AG04449 (cell line): ENCODE measurements around the gene RALGPS1.
"Not testable (repeated sequence)": the region's sequence is repeated elsewhere in the genome, so short reads cannot be mapped to it uniquely, and the experiment has no call there.

Source experiments
- CTCF ChIA-PET: fragments of 350-600 bp; formaldehyde crosslinking; extraction: SDS; loops from one replicate; lab custom pipeline; 2021; ENCODE audit warnings: antibody characterized with exemption; lab: Yijun Ruan, JAX
- POLR2A ChIA-PET: fragments of 400-600, 350-600 bp; formaldehyde crosslinking; extraction: SDS; loops from one replicate; lab custom pipeline; 2020; ENCODE audit warnings: antibody characterized with exemption, inconsistent platforms; lab: Yijun Ruan, JAX
- DNase-seq: peaks from one replicate; pipeline ENCODE4 v3.0.0-alpha.2; 2010; ENCODE audit warnings: low read depth, low spot score
- H3K4me3 ChIP-seq: 2 replicates; pipeline ENCODE4 v1.5.1; 2011; ENCODE audit warnings: low read depth, mild to moderate bottlenecking, control low read depth, low read length
- CTCF ChIP-seq: IDR thresholded peaks from one replicate; pipeline ENCODE4 v1.5.1; 2011; ENCODE audit warnings: mild to moderate bottlenecking, moderate library complexity, low read length, control low read depth, inconsistent platforms; ENCODE audit not compliant: insufficient read depth; ENCODE audit errors: missing control alignments

The RALGPS1 gene

GRCh38 chr9:127167560-127168326 is 253.2 kb downstream of the RALGPS1 start:
- POLR2A ChIA-PET, result no interaction called here
- H3K4me3 ChIP-seq, result no peak overlapping the region
- DNase-seq, result no peak
- TF ChIP-seq CTCF, result no peak
- CTCF ChIA-PET, result no interaction called here

- POLR2A ChIA-PET, result no interaction called here
- TF ChIP-seq CTCF, result no peak
- CTCF ChIA-PET, result interaction anchor here (1.0 kb wide), 1 partner anchor 18 kb away, joined by 3 read pairs; no protein-coding TSS in a partner anchor
- DNase-seq, result no peak
- H3K4me3 ChIP-seq, result no peak overlapping the region
Measured at GRCh38 chr9:127168756-127169574, 254.4 kb downstream of the RALGPS1 start.

GRCh38 chr9:127169575-127169883 is 254.9 kb downstream of the RALGPS1 start:
- TF ChIP-seq CTCF, result no peak
- ChIA-PET CTCF (interaction anchor here (0.8 to 1.3 kb wide), 5 partner anchors 8 to 34 kb away, joined by 3 to 4 read pairs (median 3); no protein-coding TSS in a partner anchor), POLR2A (no interaction called here)
- DNase-seq, result no peak
- no peak overlapping the region for H3K4me3 ChIP-seq

GRCh38 chr9:127170103-127170502 is 255.5 kb downstream of the RALGPS1 start:
- CTCF ChIA-PET, result interaction anchor here (0.8 to 1.3 kb wide), 5 partner anchors 8 to 35 kb away, joined by 3 to 4 read pairs (median 3); no protein-coding TSS in a partner anchor

GRCh38 chr9:127170652-127171051 is 256.1 kb downstream of the RALGPS1 start:
- POLR2A ChIA-PET, result no interaction called here
- H3K4me3 ChIP-seq, result no peak overlapping the region
- no peak for TF ChIP-seq CTCF
- no peak for DNase-seq
- CTCF ChIA-PET, result interaction anchor here (1.0 to 1.3 kb wide), 4 partner anchors 11 to 36 kb away, joined by 3 to 4 read pairs (median 3); no protein-coding TSS in a partner anchor

More at GRCh38 chr9:127170103-127170502, 255.5 kb downstream of the RALGPS1 start:
- DNase-seq, result no peak
- TF ChIP-seq CTCF, result no peak
- no peak overlapping the region for H3K4me3 ChIP-seq
- POLR2A ChIA-PET, result no interaction called here

- DNase-seq, POLR2A ChIA-PET, H3K4me3 ChIP-seq, CTCF ChIA-PET: not testable (repeated sequence)
Measured at GRCh38 chr9:127171348-127171747, 256.8 kb downstream of the RALGPS1 start.
